Effector memory CD4-positive, alpha-beta T cell (primary cell): ENCODE data around the gene SPATA2.

Experiments used
- DNase-seq, 3 donors: peaks; one replicate each; pipeline ENCODE4 v3.0.0-alpha.2; 2020
- H3K27ac ChIP-seq: 2 replicates; pipeline ENCODE4 v1.7.0; 2013; ENCODE audit warnings: mild to moderate bottlenecking, low read length, moderate library complexity; ENCODE audit not compliant: insufficient read depth, poor library complexity, severe bottlenecking
- H3K27me3 ChIP-seq: replicated peaks from 2 replicates; pipeline ENCODE4 v1.7.0; 2013; ENCODE audit warnings: mild to moderate bottlenecking, low read length; ENCODE audit not compliant: insufficient read depth, control insufficient read depth, poor library complexity, severe bottlenecking
- H3K36me3 ChIP-seq: 2 replicates; pipeline ENCODE4 v1.7.0; 2013; ENCODE audit warnings: mild to moderate bottlenecking, low read length, moderate library complexity; ENCODE audit not compliant: control insufficient read depth, insufficient read depth
- H3K4me1 ChIP-seq: 2 replicates; pipeline ENCODE4 v1.7.0; 2013; ENCODE audit warnings: low read length, mild to moderate bottlenecking; ENCODE audit not compliant: control insufficient read depth, insufficient read depth, poor library complexity, severe bottlenecking
- H3K4me3 ChIP-seq: 2 replicates; pipeline ENCODE4 v1.7.0; 2013; ENCODE audit warnings: low read length, low read depth, mild to moderate bottlenecking; ENCODE audit not compliant: insufficient read depth, poor library complexity, severe bottlenecking
- H3K9me3 ChIP-seq: 2 replicates; pipeline ENCODE4 v1.7.0; 2013; ENCODE audit warnings: mild to moderate bottlenecking, low read length, moderate library complexity; ENCODE audit not compliant: control insufficient read depth

SPATA2 gene

DNA sequence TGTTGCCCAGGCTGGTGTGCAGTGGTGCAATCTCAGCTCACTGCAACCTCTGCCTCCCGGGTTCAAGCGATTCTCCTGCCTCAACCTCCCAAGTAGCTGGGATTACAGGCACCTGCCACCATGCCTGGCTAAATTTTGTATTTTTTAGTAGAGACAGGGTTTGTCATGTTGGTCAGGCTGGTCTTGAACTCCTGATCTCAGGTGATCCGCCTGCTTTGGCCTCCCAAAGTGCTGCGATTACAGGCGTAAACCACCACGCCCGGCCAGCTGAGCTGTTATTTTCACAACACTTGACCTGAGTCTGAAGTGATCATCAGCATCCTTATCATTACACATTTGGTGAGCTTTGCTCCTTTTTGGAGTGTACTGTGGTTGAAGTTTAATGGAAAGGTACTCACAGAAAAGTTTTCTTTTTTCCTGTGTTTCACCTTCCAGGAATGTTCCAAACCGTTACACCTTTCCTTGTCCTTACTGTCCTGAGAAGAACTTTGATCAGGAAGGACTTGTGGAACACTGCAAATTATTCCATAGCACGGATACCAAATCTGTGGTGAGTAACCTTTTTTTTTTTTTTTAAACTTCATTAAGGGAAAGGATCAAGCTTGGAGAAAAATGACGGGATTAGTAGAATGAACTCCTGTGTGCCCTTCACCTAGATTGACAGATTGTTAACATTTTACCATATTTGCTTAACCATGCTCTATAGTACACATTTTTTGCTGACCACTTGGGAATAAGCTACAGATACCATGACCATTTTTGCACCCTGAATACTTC, 30.6 kb upstream of the SPATA2 start:
- Histone ChIP-seq H3K4me3 (no peak overlapping the region), H3K9me3 (no peaks in the 10 kb centered on the region), H3K27me3 (no peaks in the 10 kb centered on the region), H3K36me3 (peaks cover 61% of the 10 kb centered on the region), H3K4me1 (no peaks in the 10 kb centered on the region), H3K27ac (no peak overlapping the region)
- DNase-seq: no peak

DNA sequence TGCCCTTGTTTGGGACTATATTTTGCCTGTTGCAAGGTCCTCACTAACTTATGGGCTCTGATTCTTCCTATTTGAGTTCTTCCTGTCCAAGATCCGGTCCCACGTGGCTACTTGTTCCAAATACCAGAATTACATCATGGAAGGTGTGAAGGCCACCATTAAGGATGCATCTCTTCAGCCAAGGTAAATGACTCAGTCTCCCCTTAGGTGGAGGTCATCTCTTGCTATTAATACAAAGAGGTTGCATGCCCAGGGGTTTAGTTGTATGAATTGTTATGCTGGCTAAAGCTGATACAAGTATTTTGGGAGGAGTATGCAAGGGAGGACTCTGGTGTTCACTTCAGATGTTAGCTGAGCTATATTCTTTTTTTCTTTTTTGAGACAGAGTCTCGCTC, 30.0 kb upstream of the SPATA2 start:
- Histone ChIP-seq H3K27ac (no peak overlapping the region), H3K36me3 (peaks cover 56% of the 10 kb centered on the region), H3K4me1 (no peaks in the 10 kb centered on the region), H3K27me3 (no peaks in the 10 kb centered on the region), H3K9me3 (no peaks in the 10 kb centered on the region), H3K4me3 (no peak overlapping the region)
- DNase-seq: no peak

DNA sequence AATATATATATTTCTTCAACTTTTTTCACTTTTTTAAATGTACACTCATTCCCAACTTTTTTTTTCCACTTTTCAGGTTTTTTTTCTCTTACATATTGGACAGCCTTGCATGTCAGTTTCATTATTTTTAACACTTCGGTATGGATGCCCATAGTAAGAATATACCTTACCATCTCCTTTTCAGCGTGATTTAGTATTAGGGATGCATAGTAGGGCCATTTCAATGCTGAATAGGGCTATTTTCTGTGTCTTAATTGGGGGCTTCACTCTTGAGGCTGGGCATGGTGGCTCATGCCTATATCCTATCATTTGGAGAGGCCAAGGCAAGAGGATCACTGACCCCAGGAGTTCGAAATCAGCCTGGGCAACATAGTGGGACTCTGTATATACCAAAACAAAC, 27.6 kb upstream of the SPATA2 start:
- Histone ChIP-seq H3K4me3 (no peak overlapping the region), H3K27ac (no peak overlapping the region), H3K36me3 (peaks cover 38% of the 10 kb centered on the region), H3K4me1 (peaks cover 4% of the 10 kb centered on the region), H3K9me3 (no peaks in the 10 kb centered on the region), H3K27me3 (no peaks in the 10 kb centered on the region)
- no peak for DNase-seq

DNA sequence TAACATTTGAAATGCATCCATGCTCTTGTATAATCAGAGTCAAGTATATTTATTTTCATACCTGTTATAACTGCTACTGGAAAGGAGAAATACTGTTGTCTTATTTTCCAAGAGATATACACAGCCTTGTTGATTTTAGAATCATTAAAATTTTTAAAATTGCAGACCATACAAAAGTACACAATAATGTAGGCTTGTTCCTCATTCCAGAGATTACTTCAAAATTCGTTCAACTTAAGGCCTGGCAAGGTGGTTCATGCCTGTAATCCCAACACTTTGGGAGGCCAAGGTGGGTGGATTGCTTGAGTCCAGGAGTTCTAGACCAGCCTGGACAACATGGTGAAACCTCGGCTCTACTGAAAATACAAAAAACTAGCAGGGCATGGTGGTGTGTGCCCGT, 27.0 kb upstream of the SPATA2 start:
- Histone ChIP-seq H3K4me1 (peaks cover 11% of the 10 kb centered on the region), H3K9me3 (no peaks in the 10 kb centered on the region), H3K27ac (no peak overlapping the region), H3K36me3 (peaks cover 36% of the 10 kb centered on the region), H3K4me3 (no peak overlapping the region), H3K27me3 (no peaks in the 10 kb centered on the region)
- no peak for DNase-seq

DNA sequence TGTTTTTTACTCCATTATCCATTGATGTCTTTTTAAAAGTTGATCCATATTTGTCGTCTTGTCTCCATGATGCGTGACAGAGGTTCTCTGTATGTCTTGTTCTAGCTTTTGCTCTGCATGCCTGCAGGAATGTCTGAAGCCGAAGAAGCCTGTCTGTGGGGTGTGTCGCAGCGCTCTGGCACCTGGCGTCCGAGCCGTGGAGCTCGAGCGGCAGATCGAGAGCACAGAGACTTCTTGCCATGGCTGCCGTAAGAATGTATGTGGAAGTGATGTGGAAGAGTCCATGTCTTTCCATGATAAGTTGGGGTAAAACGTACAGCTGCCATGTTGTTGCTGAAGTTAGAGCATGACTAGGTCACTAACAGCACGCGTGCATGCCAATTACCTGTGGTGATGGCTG, 26.1 kb upstream of the SPATA2 start:
- H3K27ac ChIP-seq: no peak overlapping the region
- peaks cover 29% of the 10 kb centered on the region for H3K36me3 ChIP-seq
- no peaks in the 10 kb centered on the region for H3K9me3 ChIP-seq
- peaks cover 18% of the 10 kb centered on the region for H3K4me1 ChIP-seq
- no peaks in the 10 kb centered on the region for H3K27me3 ChIP-seq
- no peak overlapping the region for H3K4me3 ChIP-seq
- no peak for DNase-seq

DNA sequence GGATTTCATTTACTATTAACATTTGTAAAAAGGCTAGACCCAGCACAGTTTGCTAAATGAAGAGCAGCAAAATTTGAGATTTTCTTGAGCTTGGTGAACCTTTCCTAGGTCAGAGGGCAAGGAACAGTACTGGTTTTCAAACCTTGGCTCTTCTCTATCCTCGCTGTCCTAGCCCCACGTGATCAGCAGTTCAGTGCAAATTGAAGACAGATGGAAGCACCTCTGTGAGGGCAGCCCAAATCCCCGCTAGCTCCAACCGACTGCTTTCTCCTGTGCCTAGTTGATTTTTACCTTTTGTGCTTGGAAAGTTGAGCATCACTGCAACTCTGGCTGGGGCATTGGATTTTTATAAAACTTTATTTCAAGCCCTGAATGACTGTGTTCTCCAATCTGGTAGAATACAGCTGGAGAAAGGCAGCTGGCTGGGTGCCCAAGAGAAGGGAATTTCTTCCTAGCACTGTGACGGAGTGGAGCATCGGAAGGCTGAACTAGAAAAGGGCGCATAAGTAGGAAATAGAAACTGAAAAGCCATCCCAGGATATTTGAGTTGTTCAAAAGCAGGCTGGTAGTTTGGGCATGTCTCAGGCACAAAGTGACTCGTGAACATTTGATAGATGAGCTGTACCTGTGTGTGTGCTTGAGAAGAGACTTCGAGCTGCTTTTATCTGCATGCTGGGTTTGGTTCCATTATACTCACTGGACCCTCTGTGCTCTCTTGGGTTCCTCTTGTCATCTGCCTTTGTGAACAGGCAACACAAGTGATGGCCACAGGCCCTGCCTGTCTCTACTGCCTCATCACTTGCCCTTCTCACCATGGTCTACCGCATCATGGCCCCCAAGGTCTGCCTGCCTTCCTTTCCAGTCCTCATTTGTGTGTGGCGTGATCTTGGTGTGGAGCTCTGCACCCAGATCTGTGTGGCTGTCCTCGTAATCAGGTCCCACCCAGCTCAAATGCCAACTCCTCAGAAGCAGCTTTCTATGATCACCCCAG, 23.1 kb upstream of the SPATA2 start:
- no peak for DNase-seq
- no peaks in the 10 kb centered on the region for H3K9me3 ChIP-seq
- H3K4me3 ChIP-seq: no peak overlapping the region
- no peaks in the 10 kb centered on the region for H3K27me3 ChIP-seq
- peaks cover 21% of the 10 kb centered on the region for H3K36me3 ChIP-seq
- no peak overlapping the region for H3K27ac ChIP-seq
- peaks cover 23% of the 10 kb centered on the region for H3K4me1 ChIP-seq

DNA sequence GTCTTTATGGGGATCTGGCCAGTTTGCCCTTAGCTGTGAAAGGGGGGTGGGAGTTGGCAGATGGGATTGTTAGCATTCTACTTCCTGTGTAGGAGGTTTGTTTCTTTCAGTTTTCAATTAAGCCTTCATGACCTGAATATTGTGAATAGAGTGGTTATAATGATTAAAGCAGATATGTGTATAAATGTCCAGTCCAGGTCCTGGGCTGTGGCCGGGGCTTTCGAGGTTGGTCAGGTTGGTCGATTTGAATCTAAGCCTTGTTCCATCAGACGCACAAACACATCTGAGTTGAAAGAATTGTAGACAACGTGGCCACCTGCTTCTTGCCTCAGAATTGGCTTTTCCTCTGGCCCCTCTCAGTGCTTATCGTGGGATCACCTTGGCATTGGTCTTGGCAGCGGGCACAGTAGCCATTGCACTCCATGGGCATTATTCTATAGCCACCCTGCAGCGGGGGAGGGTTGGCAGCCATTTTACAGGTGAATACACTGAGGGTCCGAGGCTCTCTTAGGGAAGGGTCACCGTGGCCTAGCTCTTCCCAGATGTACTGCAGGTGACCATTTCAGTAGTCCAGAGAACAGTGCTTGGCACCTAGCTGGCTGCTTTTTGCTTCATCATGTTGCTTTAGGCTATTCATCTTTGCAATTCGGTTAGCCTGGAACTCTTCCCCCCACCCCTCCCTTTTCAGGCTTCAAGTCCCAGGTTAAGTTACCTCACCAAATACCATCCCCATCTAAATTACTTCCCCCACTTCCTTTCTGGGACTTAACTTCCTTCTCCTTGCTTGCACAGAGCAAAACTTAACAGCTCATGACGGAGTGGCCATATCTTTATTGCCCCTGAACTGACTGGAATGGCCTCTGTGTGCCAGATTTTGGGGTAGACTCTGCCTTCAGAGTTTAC, 21.9 kb upstream of the SPATA2 start:
- Histone ChIP-seq H3K36me3 (peaks cover 14% of the 10 kb centered on the region), H3K27ac (peak overlapping the region; percentile 95), H3K9me3 (no peaks in the 10 kb centered on the region), H3K4me3 (peak overlapping the region; percentile 100), H3K27me3 (no peaks in the 10 kb centered on the region), H3K4me1 (peaks cover 23% of the 10 kb centered on the region)
- no peak for DNase-seq

DNA sequence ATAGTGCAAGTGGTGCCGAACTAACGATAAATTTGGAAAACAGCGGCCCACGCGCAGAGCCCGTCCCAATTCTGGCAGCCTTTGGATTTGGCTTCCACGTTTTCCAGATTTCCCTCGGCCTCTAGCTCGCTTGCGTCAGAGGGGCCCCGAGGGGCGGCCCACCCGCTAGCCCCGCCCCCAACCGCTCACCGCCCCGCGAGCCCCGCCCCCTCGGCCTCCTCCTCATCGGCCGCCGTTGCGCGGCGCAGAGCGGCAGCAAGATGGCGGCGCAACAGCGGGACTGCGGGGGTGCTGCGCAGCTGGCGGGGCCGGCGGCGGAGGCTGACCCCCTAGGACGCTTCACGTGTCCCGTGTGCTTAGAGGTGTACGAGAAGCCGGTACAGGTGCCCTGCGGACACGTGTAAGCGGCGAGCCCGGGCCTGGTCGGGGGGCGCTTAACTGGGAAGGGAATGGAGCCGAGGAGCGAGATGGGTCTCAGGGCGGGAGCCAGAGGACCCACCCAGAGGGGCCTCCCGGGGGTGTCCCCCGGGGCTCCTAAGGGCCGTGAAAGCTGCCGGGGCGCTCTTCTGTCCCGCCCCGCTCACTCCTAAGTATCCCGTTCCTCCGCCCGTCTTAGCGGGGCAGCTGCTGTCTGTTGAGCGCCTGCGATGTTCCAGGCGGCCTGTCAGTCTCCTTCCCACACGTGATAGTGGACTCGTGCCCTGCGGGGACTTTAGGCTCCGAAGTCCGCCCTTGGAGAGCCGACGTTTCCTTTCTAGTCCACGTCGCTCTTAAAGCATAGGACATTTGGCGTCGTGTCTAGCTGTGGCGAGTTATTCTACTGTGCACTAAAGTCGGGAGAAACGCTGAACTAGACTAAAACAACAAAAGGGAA, 21.1 kb upstream of the SPATA2 start, which contains the start of gene RNF114:
Gene RNF114, plus strand, starts transcription at position 245 of the 874 bp plus-strand sequence. Its CDS starts 16 bp downstream, at position 261.
- peak within 1 kb of the TSS; percentile 95 for H3K27ac ChIP-seq
- H3K4me1 ChIP-seq: peaks cover 23% of the 10 kb centered on the region
- peaks cover 6% of the 10 kb centered on the region for H3K36me3 ChIP-seq
- H3K4me3 ChIP-seq: peak within 1 kb of the TSS; percentile 100
- peak; percentile 83 to 87 (median 87) for DNase-seq
- H3K27me3 ChIP-seq: no peaks in the 10 kb centered on the region
- H3K9me3 ChIP-seq: no peaks in the 10 kb centered on the region

DNA sequence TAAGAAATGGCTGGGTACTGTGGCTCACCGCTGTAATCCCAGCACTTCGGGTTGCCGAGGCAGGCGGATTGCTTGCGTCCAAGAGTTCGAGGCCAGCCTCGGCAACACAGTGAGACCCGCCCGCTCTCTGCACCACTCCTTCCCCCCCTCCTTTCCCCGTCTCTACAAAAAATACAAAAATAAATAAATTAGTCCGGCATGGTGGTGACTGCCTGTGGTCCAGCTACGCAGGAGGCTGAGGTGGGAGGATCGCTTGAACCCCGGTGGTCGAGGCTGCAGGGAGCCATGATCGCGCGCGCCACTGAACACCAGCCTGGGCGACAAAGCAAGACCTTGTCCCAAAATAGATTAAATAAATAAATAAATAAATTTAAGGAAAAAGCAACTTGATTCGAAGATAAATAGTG, 20.4 kb upstream of the SPATA2 start:
- Histone ChIP-seq H3K27ac (peak overlapping the region; percentile 55), H3K9me3 (no peaks in the 10 kb centered on the region), H3K36me3 (no peaks in the 10 kb centered on the region), H3K4me3 (peak overlapping the region; percentile 100), H3K4me1 (peaks cover 23% of the 10 kb centered on the region), H3K27me3 (no peaks in the 10 kb centered on the region)
- DNase-seq: no peak
